LNCaP clone FGC (cell line): ENCODE results near the gene ASTN2.

Experiments
- DNase-seq: peaks from one replicate; pipeline ENCODE4 v3.0.0-alpha.2; 2011; ENCODE audit warnings: low read depth
- H3K4me3 ChIP-seq: 2 replicates; pipeline ENCODE4 v1.5.1; 2011; ENCODE audit warnings: mild to moderate bottlenecking, low read depth, low read length, control low read depth
- CTCF ChIP-seq: IDR thresholded peaks from 2 replicates; pipeline ENCODE4 v1.5.1; 2012; ENCODE audit warnings: mild to moderate bottlenecking; ENCODE audit not compliant: control insufficient read depth, insufficient read depth; ENCODE audit errors: extremely low read depth

ASTN2 gene

GRCh38 chr9:117284414-117284813, 130.4 kb downstream of the ASTN2 start:
- TF ChIP-seq CTCF, result no peak
- H3K4me3 ChIP-seq, result no peak overlapping the region
- no peak for DNase-seq

GRCh38 chr9:117282541-117282940, 132.3 kb downstream of the ASTN2 start:
- H3K4me3 ChIP-seq, result no peak overlapping the region
- no peak for TF ChIP-seq CTCF
- no peak for DNase-seq

- DNase-seq, result no peak
- TF ChIP-seq CTCF, result no peak
- H3K4me3 ChIP-seq, result no peak overlapping the region
Observed at GRCh38 chr9:117278471-117279035, 136.3 kb downstream of the ASTN2 start.

GRCh38 chr9:117278020-117278419, 136.8 kb downstream of the ASTN2 start:
- no peak for DNase-seq
- TF ChIP-seq CTCF, result no peak
- no peak overlapping the region for H3K4me3 ChIP-seq

- H3K4me3 ChIP-seq, result no peak overlapping the region
- TF ChIP-seq CTCF, result no peak
- DNase-seq, result no peak
Observed at GRCh38 chr9:117276444-117276843, 138.4 kb downstream of the ASTN2 start.

GRCh38 chr9:117273612-117274011, 141.2 kb downstream of the ASTN2 start:
- TF ChIP-seq CTCF, result no peak
- DNase-seq, result no peak
- no peak overlapping the region for H3K4me3 ChIP-seq

- no peak overlapping the region for H3K4me3 ChIP-seq
- TF ChIP-seq CTCF, result no peak
- DNase-seq, result no peak
Observed at GRCh38 chr9:117268847-117269446, 145.9 kb downstream of the ASTN2 start.
